HCT116 (cell line): ENCODE results near the gene CNN2.

Experiments used
- CBX3 ChIP-seq: IDR thresholded peaks from 2 replicates; pipeline ENCODE4 v1.6.1; 2012; ENCODE audit warnings: low read depth
- CEBPB ChIP-seq: IDR thresholded peaks from 2 replicates; pipeline ENCODE4 v1.6.1; 2012; ENCODE audit warnings: low read depth
- CTCF ChIP-seq, 3 experiments: fragments of 200-600 bp in 1 of 3; sonication (generic) in 1 of 3; IDR thresholded peaks in 2 of 3; conservative IDR thresholded peaks in 1 of 3; 2 replicates each; pipeline ENCODE4 v1.5.1; 2012 to 2017; ENCODE audit warnings: low read depth in 2 of 3, low read length in 2 of 3, antibody characterized with exemption in 1 of 3, borderline replicate concordance in 1 of 3, control low read depth in 1 of 3, mild to moderate bottlenecking in 1 of 3, mixed read lengths in 1 of 3, mixed run types in 1 of 3, moderate library complexity in 1 of 3; ENCODE audit not compliant: insufficient read depth in 1 of 3
- ELF1 ChIP-seq: IDR thresholded peaks from 2 replicates; pipeline ENCODE4 v1.6.1; 2012; ENCODE audit warnings: low read depth, borderline replicate concordance
- EZH2 ChIP-seq: fragments of 200-600 bp; sonication (generic); IDR thresholded peaks from 2 replicates; pipeline ENCODE4 v1.6.1; 2017; ENCODE audit warnings: antibody characterized with exemption, mixed run types
- EZH2phosphoT487 ChIP-seq: fragments of 200-600 bp; IDR thresholded peaks from 2 replicates; pipeline ENCODE4 v1.6.1; 2018; ENCODE audit warnings: antibody characterized with exemption, borderline replicate concordance
- JUND ChIP-seq: IDR thresholded peaks from 2 replicates; pipeline ENCODE4 v1.6.1; 2012
- POLR2A ChIP-seq: IDR thresholded peaks from 2 replicates; pipeline ENCODE4 v1.7.0; 2011; ENCODE audit warnings: borderline replicate concordance; ENCODE audit not compliant: insufficient read depth, insufficient read length; ENCODE audit errors: extremely low read depth
- POLR2AphosphoS5 ChIP-seq: IDR thresholded peaks from 2 replicates; pipeline ENCODE4 v1.6.1; 2011; ENCODE audit warnings: mild to moderate bottlenecking, low read depth, low read length, moderate library complexity
- RAD21 ChIP-seq: IDR thresholded peaks from 2 replicates; pipeline ENCODE4 v1.6.1; 2012; ENCODE audit warnings: low read depth, mild to moderate bottlenecking
- REST ChIP-seq: IDR thresholded peaks from 2 replicates; pipeline ENCODE4 v1.6.1; 2012; ENCODE audit warnings: low read depth
- SIN3A ChIP-seq: IDR thresholded peaks from 2 replicates; pipeline ENCODE4 v1.6.1; 2012; ENCODE audit warnings: low read depth
- YY1 ChIP-seq: IDR thresholded peaks from 2 replicates; pipeline ENCODE4 v1.6.1; 2011; ENCODE audit warnings: low read length, low read depth, moderate library complexity, mild to moderate bottlenecking; ENCODE audit not compliant: insufficient replicate concordance; ENCODE audit errors: extremely low read depth
- ZNF274 ChIP-seq: fragments of 200-500 bp; sonication (Bioruptor generic); IDR thresholded peaks from 2 replicates; pipeline ENCODE4 v1.6.1; 2014; ENCODE audit warnings: mild to moderate bottlenecking, low read depth, low read length, inconsistent platforms

- no peak for TF ChIP-seq CTCF (IDR thresholded peaks at IDR 0.05 in 2 of 3, conservative IDR thresholded peaks at IDR 0.05 in 1 of 3; ENCODE audit: borderline replicate concordance in 1 of 3, insufficient read depth in 1 of 3, low read depth in 2 of 3, low read length in 2 of 3)
- no peak for TF ChIP-seq RAD21
- no peak for TF ChIP-seq SIN3A
- TF ChIP-seq EZH2, result no peak
- TF ChIP-seq POLR2A, result no peak
- peak; percentile 75 for TF ChIP-seq POLR2AphosphoS5
- TF ChIP-seq JUND, result no peak; the same call in 1 of the 2 replicates
- no peak for TF ChIP-seq REST
- TF ChIP-seq ZNF274, result no peak
- TF ChIP-seq EZH2phosphoT487, result no peak
- no peak for TF ChIP-seq ELF1
- TF ChIP-seq CEBPB, result no peak
- peak; percentile 96 for TF ChIP-seq YY1
- TF ChIP-seq CBX3, result no peak
Observed at GRCh38 chr19:1020868-1021425, 5.5 kb upstream of the CNN2 start, which contains the start of gene TMEM259.
